GM12874 (cell line): Measurements from ENCODE around the gene PEMT.

Experiments
- TF ChIP-seq, protein P1 (sequence below): IDR thresholded peaks from 2 replicates; pipeline ENCODE4 v1.5.1; 2011; ENCODE audit warnings: low read depth, mild to moderate bottlenecking, control low read depth, low read length, moderate library complexity; ENCODE audit not compliant: insufficient read depth

The PEMT gene

DNA sequence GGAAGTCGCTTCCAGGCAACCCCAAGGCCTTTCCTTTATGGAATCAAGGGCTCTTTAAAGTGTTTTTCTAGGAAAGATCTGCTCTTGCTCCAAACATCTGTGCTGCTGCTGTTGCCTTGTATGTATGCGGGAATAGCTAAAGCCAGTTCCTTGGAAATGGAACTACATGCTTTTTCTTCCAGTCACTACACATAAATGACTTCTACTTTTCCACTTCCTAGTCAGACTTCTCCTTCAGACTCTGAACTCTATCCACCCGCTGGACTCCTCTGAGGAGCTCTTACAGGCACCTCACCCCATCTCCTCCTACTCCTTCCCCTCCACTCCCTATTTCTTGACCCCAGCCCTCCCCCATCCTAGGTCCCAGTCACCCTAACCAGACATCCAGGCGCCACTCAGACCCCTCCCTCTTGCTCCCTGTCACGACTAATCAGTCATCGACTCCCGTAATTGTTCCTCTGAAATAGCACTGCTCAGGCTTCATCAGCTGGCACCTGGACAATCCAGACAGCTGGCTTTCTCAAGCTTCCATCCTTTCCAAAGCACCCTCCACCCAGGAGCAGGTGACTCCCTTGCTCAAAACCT, 15.0 kb upstream of the PEMT start:
- TF ChIP-seq, protein P1, sequence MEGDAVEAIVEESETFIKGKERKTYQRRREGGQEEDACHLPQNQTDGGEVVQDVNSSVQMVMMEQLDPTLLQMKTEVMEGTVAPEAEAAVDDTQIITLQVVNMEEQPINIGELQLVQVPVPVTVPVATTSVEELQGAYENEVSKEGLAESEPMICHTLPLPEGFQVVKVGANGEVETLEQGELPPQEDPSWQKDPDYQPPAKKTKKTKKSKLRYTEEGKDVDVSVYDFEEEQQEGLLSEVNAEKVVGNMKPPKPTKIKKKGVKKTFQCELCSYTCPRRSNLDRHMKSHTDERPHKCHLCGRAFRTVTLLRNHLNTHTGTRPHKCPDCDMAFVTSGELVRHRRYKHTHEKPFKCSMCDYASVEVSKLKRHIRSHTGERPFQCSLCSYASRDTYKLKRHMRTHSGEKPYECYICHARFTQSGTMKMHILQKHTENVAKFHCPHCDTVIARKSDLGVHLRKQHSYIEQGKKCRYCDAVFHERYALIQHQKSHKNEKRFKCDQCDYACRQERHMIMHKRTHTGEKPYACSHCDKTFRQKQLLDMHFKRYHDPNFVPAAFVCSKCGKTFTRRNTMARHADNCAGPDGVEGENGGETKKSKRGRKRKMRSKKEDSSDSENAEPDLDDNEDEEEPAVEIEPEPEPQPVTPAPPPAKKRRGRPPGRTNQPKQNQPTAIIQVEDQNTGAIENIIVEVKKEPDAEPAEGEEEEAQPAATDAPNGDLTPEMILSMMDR = no peak

DNA sequence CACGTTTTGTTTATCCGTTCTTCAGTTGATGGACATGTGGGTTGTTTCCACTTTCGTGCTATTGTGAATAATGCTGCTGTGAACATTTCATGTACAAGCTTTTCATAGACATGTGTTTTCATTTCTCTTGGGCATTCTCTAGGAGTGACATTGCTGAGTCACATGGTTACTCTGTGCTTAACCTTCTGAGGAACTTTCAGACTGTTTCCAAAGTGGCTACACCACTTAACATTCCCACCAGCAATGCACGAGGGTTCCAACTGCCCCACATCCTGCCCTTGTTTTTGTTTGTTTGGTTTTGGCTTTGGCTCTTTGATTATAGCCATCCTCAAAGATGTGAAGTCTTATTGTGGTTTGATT, 14.2 kb upstream of the PEMT start:
- TF ChIP-seq, protein P1 = no peak

DNA sequence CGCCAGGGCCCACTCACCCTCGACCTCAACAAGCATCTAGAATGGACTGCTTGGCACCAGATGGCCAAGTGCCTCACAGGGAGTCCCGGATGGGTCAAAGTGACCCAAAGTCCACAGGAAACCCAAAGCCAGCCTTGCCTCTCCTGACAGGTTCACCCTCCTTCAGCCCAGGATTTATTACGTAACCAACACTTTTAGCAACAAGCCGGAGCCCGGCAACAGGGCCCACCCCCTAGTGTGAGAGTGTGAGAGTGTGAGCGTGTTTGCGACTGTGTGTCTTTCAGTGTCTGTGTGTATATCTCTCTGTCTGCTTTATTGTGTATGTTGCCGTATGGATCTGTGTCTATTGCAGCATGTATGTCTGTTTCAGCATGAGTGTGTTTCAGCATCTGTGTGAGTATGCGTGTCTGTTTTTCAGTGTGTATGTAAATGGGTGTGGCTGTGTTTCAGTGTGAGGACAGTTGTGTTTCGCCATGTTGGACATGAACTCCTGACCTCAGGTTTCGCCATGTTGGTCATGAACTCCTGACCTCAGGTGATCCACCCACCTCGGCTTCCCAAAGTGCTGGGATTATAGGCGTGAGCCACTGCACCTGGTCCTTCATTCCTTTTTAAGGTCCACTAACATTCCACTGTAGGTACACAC, 13.7 kb upstream of the PEMT start:
- TF ChIP-seq, protein P1 = no peak

DNA sequence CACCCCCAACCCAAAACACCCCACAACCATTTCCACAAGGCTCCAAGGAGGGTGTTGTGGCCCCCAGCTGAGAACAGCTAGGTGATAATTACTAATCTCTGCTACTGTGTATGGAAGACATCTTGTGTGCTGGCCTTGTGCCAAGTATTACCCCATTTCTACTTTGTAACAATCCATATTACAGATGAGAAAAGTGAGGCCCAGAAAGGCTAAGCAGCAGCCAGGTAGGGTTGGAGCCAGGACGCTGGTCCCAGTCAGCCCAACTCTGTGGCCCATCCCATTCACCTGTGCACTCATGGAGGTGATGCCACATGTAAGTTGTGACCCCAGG, 12.4 kb upstream of the PEMT start:
- TF ChIP-seq, protein P1 = no peak

DNA sequence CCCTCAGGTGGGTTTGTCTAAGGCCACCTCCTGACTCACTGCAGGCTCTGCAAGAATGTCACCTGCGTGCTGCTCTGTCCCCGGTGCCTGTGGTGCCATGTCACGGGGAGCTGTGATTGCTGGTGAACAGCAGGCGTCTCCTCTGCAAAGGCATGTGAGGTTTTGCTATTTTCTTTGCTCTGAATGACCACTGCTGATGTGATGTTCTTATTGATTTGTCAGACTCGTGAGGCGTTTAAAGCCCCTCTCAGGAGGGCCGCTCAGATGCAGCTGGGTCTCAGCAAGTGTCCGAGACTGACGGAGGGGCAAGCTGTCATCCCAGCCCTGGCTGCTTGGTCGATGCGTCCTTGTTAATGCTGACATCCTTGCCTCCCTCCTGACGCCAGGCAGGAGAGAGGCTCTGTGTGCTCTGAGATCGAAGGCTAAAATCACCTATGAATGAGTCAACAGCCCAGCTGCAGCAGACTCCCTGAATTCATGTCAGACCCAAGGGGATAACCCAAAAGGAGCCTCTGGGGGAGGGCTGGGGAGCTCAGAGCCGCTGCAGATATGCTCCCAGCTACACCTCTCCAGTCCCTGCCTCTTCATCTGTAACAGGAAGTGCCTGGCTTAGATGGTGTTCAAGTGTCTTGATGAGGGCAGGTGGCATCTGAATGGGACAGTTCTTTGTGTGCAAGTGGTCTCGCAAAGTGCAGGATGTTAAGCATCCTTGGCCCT, 11.8 kb upstream of the PEMT start:
- TF ChIP-seq, protein P1 = no peak

DNA sequence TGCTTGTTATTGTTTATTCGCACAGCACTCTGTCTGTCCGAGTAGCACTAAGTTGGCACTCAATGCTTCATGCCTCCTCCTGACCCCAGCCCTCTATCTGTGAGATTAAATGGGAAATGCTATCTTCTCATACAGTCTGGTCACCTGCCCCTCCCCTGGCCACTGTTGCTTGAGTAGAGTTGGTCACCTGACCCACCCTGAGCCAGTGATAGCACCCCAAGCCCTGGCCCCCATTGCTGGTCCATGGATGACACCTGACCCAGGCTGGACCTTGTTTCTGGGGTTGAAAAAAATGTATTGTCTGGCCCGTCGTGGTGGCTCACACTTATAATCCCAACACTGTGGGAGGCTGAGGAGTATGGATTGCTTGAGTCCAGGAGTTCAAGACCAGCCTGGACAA, 8.5 kb upstream of the PEMT start:
- TF ChIP-seq, protein P1 = no peak

DNA sequence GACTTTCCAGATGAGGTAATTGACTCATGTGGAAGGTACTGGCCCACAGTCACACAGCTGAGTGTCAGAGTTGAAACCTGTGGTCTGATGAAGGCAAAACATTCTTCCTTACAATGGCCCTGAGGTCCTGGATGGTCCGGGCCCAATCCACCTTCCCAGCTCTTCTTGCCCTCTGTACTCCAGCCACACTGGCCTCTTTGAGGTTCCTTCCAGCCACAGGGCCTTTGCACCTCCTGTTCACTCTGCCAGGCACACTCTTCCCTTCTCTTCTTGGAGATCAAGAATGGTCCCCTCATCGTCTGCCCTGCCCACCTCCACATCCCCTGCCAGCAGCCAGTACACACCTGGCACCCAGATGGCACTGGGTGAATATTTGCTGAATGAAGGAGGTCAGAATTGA, 6.5 kb upstream of the PEMT start:
- TF ChIP-seq, protein P1 = no peak
